HepG2 (cell line): ENCODE results near the gene SENP6. TPM values are rescaled to one million over a fixed set of nuclear protein-coding genes. Genes with fewer than 3 reads are reported as not detected.

ENCODE experiments used
- ATF3 ChIP-seq: sonication (generic); formaldehyde crosslinking; IDR thresholded peaks from 2 replicates; pipeline ENCODE4 v1.4.0; 2020; ENCODE audit warnings: missing genetic modification reagents
- BHLHE40 ChIP-seq: IDR thresholded peaks from 2 replicates; pipeline ENCODE4 v1.6.1; 2011; ENCODE audit warnings: low read length, improper control_type of control experiment
- DZIP1 ChIP-seq: sonication (generic); formaldehyde crosslinking; IDR thresholded peaks from 2 replicates; pipeline ENCODE4 v1.5.0; 2020; ENCODE audit warnings: mild to moderate bottlenecking, missing genetic modification reagents
- FOXO4 ChIP-seq: sonication (generic); formaldehyde crosslinking; conservative IDR thresholded peaks from 2 replicates; pipeline ENCODE4 v1.8.1; 2023; ENCODE audit warnings: missing genetic modification reagents
- HES4 ChIP-seq: sonication (generic); formaldehyde crosslinking; IDR thresholded peaks from 2 replicates; pipeline ENCODE4 v1.9.0; 2021; ENCODE audit warnings: mild to moderate bottlenecking, missing genetic modification reagents, borderline replicate concordance
- MAX ChIP-seq: IDR thresholded peaks from 2 replicates; pipeline ENCODE4 v1.6.1; 2012; ENCODE audit warnings: inconsistent platforms
- MED13 ChIP-seq: sonication (generic); formaldehyde crosslinking; IDR thresholded peaks from 2 replicates; pipeline ENCODE4 v1.5.0; 2020; ENCODE audit warnings: missing genetic modification reagents
- MYC ChIP-seq: sonication (generic); formaldehyde crosslinking; IDR thresholded peaks from 2 replicates; pipeline ENCODE4 v1.9.0; 2021; ENCODE audit warnings: missing genetic modification reagents, borderline replicate concordance
- MYNN ChIP-seq: sonication (generic); formaldehyde crosslinking; IDR thresholded peaks from 2 replicates; pipeline ENCODE4 v1.4.0; 2020; ENCODE audit warnings: mild to moderate bottlenecking, low read depth, missing genetic modification reagents
- POGZ ChIP-seq: sonication (generic); formaldehyde crosslinking; IDR thresholded peaks from 2 replicates; pipeline ENCODE4 v1.4.0; 2020; ENCODE audit warnings: mild to moderate bottlenecking, missing genetic modification reagents
- RBFOX2 ChIP-seq: fragments of 200-400 bp; formaldehyde crosslinking; IDR thresholded peaks from 2 replicates; pipeline ENCODE4 v1.6.1; 2017; ENCODE audit warnings: low read depth, mild to moderate bottlenecking, low read length
- RXRB ChIP-seq: IDR thresholded peaks from 2 replicates; pipeline ENCODE4 v1.6.1; 2016; ENCODE audit warnings: borderline replicate concordance, missing genetic modification reagents, missing compliant biosample characterization
- TFAP4 ChIP-seq: sonication (generic); IDR thresholded peaks from 2 replicates; pipeline ENCODE4 v1.6.1; 2016; ENCODE audit warnings: low read depth, borderline replicate concordance
- TSC22D2 ChIP-seq: sonication (generic); formaldehyde crosslinking; IDR thresholded peaks from 2 replicates; pipeline ENCODE4 v1.5.1; 2020; ENCODE audit warnings: missing genetic modification reagents, mild to moderate bottlenecking, borderline replicate concordance
- ZBTB2 ChIP-seq: sonication (generic); formaldehyde crosslinking; IDR thresholded peaks from 2 replicates; pipeline ENCODE4 v1.8.0; 2022; ENCODE audit warnings: low read depth, missing genetic modification reagents
- ZKSCAN1 ChIP-seq: fragments of 150-350 bp; IDR thresholded peaks from 2 replicates; pipeline ENCODE4 v1.6.1; 2014; ENCODE audit warnings: low read length
- ZNF263 ChIP-seq: sonication (generic); formaldehyde crosslinking; IDR thresholded peaks from 2 replicates; pipeline ENCODE4 v1.4.0; 2020; ENCODE audit warnings: missing genetic modification reagents
- ZNF570 ChIP-seq: sonication (generic); formaldehyde crosslinking; IDR thresholded peaks from 2 replicates; pipeline ENCODE4 v1.4.0; 2020; ENCODE audit warnings: mild to moderate bottlenecking, missing genetic modification reagents, borderline replicate concordance
- ZNF580 ChIP-seq: IDR thresholded peaks from 2 replicates; pipeline ENCODE4 v1.6.1; 2016; ENCODE audit warnings: low read depth, borderline replicate concordance
- ZNF709 ChIP-seq: sonication (generic); formaldehyde crosslinking; IDR thresholded peaks from 2 replicates; pipeline ENCODE4 v1.5.0; 2020; ENCODE audit warnings: mild to moderate bottlenecking, missing genetic modification reagents
- ZNF766 ChIP-seq: sonication (generic); formaldehyde crosslinking; IDR thresholded peaks from 2 replicates; pipeline ENCODE4 v1.5.0; 2020; ENCODE audit warnings: missing genetic modification reagents, borderline replicate concordance
- ZNF878 ChIP-seq: sonication (generic); formaldehyde crosslinking; IDR thresholded peaks from 2 replicates; pipeline ENCODE4 v1.8.1; 2023; ENCODE audit warnings: mild to moderate bottlenecking, missing genetic modification reagents, moderate library complexity
- polyA plus RNA-seq, 8 experiments: library from polyadenylated mRNA; depleted of rRNA in 3 of 8; stranded (reverse) in 7 of 8; unstranded in 1 of 8; fragments of >200 nt; fragmentation: Illumina TruSeq in 4 of 8; extraction: Trizol in 4 of 8; gene quantifications; 2 replicates each; pipeline versions ENCODE4 v1.2.1 to v1.2.3, GENCODE V29; 2011 to 2016; ENCODE audit warnings: low read depth in 4 of 8, missing spikeins in 1 of 8, mixed read lengths in 1 of 8; ENCODE audit not compliant: insufficient read depth in 1 of 8
- total RNA-seq, 5 experiments: library from RNA; depleted of rRNA; stranded (reverse); fragments of >200 nt; fragmentation: Illumina TruSeq; extraction: Trizol; gene quantifications; 2 replicates each; pipeline ENCODE4 v1.2.3, GENCODE V29; 2016; ENCODE audit warnings: low read depth in 1 of 5

Gene SENP6
- total and polyA plus RNA-seq, 2 of the 13 experiments (the other 11 are each of a cell fraction or from before 2014, with no cell fraction given): 21.9 to 50.1 TPM

- TF ChIP-seq ZKSCAN1 (no peak), ZNF570 (CRISPR knock-in tag) (no peak), RBFOX2 (peak; percentile 91), ZBTB2 (peak; percentile 88), TSC22D2 (CRISPR knock-in tag) (no peak), FOXO4 (no peak), RXRB (peak; percentile 41; the same call in 1 of the 2 replicates), HES4 (CRISPR knock-in tag) (peak; percentile 96), TFAP4 (peak; percentile 23; the same call in 1 of the 2 replicates), ZNF263 (CRISPR knock-in tag) (no peak), ZNF709 (CRISPR knock-in tag) (peak; percentile 92), MED13 (peak; percentile 74; the same call in 1 of the 2 replicates), ZNF766 (CRISPR knock-in tag) (peak; percentile 29; the same call in 1 of the 2 replicates), ZNF878 (no peak), MAX (peak; percentile 90), POGZ (CRISPR knock-in tag) (no peak; the same call in 1 of the 2 replicates), MYNN (CRISPR knock-in tag) (no peak), ZNF580 (CRISPR knock-in tag) (peak; percentile 50; the same call in 1 of the 2 replicates), ATF3 (no peak), BHLHE40 (peak; percentile 31; the same call in 1 of the 2 replicates), DZIP1 (no peak), MYC (CRISPR knock-in tag) (peak; percentile 96)
Measured at GRCh38 chr6:75601304-75602245, at the start of gene SENP6 (continued).
